Natural killer cell (primary cell): Measurements from ENCODE around the gene RASGRP2. TPM values are rescaled to one million over a fixed set of nuclear protein-coding genes. Genes with fewer than 3 reads are reported as not detected.

ENCODE experiments used
- ATAC-seq, 3 donors: fragments of 150-1000 bp in 2 of 3; fragments of 200-7000 bp in 1 of 3; cut with Tn5 transposase; 1 replicate in 1 of 3; 2 replicates in 2 of 3; pipeline ENCODE4 v1.10.0; 2021; ENCODE audit warnings: mild to moderate bottlenecking in 2 of 3, moderate library complexity in 2 of 3
- DNase-seq, 2 donors: peaks; one replicate each; pipeline versions ENCODE4 v3.0.0 to v3.0.0-alpha.2; 2013 to 2021; ENCODE audit warnings: mixed read lengths in 1 of 2
- H3K27ac ChIP-seq: one replicate; pipeline ENCODE4 v1.5.1; 2013; ENCODE audit warnings: mild to moderate bottlenecking, low read length
- H3K27me3 ChIP-seq: one replicate; pipeline ENCODE4 v1.6.1; 2013; ENCODE audit warnings: low read length; ENCODE audit not compliant: control insufficient read depth, insufficient read depth
- H3K36me3 ChIP-seq: one replicate; pipeline ENCODE4 v1.6.1; 2013; ENCODE audit warnings: low read length; ENCODE audit not compliant: control insufficient read depth, insufficient read depth
- H3K4me1 ChIP-seq: one replicate; pipeline ENCODE4 v1.6.1; 2013; ENCODE audit warnings: low read length; ENCODE audit not compliant: control insufficient read depth, insufficient read depth
- H3K4me3 ChIP-seq: one replicate; pipeline ENCODE4 v1.5.1; 2013; ENCODE audit warnings: low read length
- H3K9me3 ChIP-seq: one replicate; pipeline ENCODE4 v1.6.1; 2013; ENCODE audit warnings: low read length; ENCODE audit not compliant: control insufficient read depth, insufficient read depth
- H3K27ac Mint-ChIP-seq, 2 donors: one replicate each; pipeline ENCODE4 v1.8.0; 2022; ENCODE audit warnings: mild to moderate bottlenecking in 2 of 2, mixed read lengths in 2 of 2, moderate library complexity in 1 of 2
- H3K27me3 Mint-ChIP-seq, 2 donors: one replicate each; pipeline ENCODE4 v1.8.0; 2022; ENCODE audit warnings: low read depth in 2 of 2, mixed read lengths in 2 of 2
- H3K36me3 Mint-ChIP-seq: one replicate; pipeline ENCODE4 v1.8.0; 2022; ENCODE audit warnings: mixed read lengths
- H3K4me1 Mint-ChIP-seq, 2 donors: one replicate each; pipeline ENCODE4 v1.8.0; 2022; ENCODE audit warnings: mixed read lengths in 2 of 2
- H3K4me3 Mint-ChIP-seq: one replicate; pipeline ENCODE4 v1.8.0; 2022; ENCODE audit warnings: mild to moderate bottlenecking, moderate library complexity, mixed read lengths
- H3K9me3 Mint-ChIP-seq, 2 donors: one replicate each; pipeline ENCODE4 v1.8.0; 2022; ENCODE audit warnings: mixed read lengths in 2 of 2
- WGBS: methylation state at CpG from one replicate; pipeline ENCODE4 v1.1.7; 2013; ENCODE audit warnings: missing lambda C conversion rate; ENCODE audit not compliant: insufficient coverage; 5-methylcytosine and 5-hydroxymethylcytosine counted together
- intact Hi-C: fragments of 100-400 bp; cut with micrococcal nuclease; formaldehyde crosslinking; loops from one replicate; pipeline ENCODE4 v1.14.2; 2022
- total RNA-seq, 4 donors: library from RNA; stranded (reverse); fragments of 120-200 nt in 1 of 4; gene quantifications; one replicate each; pipeline versions ENCODE4 v1.2.3 to v1.2.4, GENCODE V29; 2013 to 2022
- TF ChIP-seq, protein P1 (sequence below): fragments of 200-600 bp; IDR thresholded peaks from one replicate; pipeline ENCODE4 v1.8.0; 2022; ENCODE audit warnings: antibody characterized with exemption

The RASGRP2 gene
- total RNA-seq, 3 donors from 2014 or later (not counting 1 experiment from before 2014, with no cell fraction given), result 371 to 417 (median 394) TPM

DNA sequence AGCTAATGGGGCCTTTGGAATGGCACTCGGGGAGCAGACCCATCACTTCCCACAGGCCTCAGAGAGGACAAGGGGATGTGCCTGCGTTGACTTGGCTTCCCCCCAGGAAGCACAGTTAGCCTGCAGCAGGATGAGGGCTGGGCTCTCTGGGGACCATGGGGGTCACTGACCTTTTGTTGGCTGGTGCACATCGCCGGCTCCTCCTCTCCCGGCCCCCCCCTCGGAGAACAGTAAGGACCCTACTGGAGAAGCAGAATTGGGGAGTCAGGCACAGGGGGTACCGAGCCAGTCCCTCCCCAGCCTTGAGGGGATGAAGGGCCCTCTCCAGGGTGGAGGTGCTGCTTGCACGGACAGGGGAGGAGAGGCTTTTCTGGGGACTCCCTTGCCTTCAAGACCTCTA is 53.7 kb downstream of the RASGRP2 start:
- no peak overlapping the region for H3K4me3 ChIP-seq
- ATAC-seq (no peak), DNase-seq (no peak)
- Mint-ChIP-seq H3K27ac (no peak overlapping the region), H3K4me1 (peaks cover 11 to 20% of the 10 kb centered on the region in 2 donors), H3K36me3 (no peaks in the 10 kb centered on the region), H3K27me3 (peaks cover 24 to 33% of the 10 kb centered on the region in 2 donors), H3K9me3 (no peaks in the 10 kb centered on the region), H3K4me3 (no peak overlapping the region)
- no peaks in the 10 kb centered on the region for H3K9me3 ChIP-seq
- TF ChIP-seq, protein P1, sequence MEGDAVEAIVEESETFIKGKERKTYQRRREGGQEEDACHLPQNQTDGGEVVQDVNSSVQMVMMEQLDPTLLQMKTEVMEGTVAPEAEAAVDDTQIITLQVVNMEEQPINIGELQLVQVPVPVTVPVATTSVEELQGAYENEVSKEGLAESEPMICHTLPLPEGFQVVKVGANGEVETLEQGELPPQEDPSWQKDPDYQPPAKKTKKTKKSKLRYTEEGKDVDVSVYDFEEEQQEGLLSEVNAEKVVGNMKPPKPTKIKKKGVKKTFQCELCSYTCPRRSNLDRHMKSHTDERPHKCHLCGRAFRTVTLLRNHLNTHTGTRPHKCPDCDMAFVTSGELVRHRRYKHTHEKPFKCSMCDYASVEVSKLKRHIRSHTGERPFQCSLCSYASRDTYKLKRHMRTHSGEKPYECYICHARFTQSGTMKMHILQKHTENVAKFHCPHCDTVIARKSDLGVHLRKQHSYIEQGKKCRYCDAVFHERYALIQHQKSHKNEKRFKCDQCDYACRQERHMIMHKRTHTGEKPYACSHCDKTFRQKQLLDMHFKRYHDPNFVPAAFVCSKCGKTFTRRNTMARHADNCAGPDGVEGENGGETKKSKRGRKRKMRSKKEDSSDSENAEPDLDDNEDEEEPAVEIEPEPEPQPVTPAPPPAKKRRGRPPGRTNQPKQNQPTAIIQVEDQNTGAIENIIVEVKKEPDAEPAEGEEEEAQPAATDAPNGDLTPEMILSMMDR, result no peak
- intact Hi-C loops, result no loop called here
- H3K4me1 ChIP-seq, result peaks cover 12% of the 10 kb centered on the region
- H3K27me3 ChIP-seq, result no peaks in the 10 kb centered on the region
- WGBS, result 60% methylated on average over 7 of the region's 8 CpGs
- no peaks in the 10 kb centered on the region for H3K36me3 ChIP-seq
- no peak overlapping the region for H3K27ac ChIP-seq

DNA sequence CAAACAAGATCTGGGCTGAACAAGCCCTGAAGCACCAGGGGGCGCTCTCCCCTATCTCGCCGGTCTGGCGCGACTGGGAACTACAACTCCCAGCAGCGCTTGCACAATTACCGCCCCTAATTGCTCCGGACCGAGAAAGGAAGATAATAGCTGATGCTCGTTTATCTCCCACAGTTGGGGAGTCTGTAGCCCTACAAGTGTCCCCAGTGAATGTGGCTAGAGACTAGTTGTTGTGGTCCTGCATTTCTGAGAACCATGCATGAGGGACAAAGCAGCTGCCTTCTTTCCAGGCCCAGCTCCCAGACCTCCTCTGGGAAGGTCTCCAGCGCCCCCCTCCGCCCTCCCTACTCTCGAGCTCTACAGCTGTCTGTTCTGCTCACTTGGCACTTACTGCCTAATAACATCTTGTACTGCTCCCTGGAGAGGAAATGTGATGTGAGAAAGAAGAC is 55.4 kb downstream of the RASGRP2 start:
- ATAC-seq (peak; percentile 96 to 100 (median 100)), DNase-seq (peak; percentile 85 to 95)
- Mint-ChIP-seq H3K4me1 (peaks cover 11 to 28% of the 10 kb centered on the region in 2 donors), H3K9me3 (no peaks in the 10 kb centered on the region), H3K27me3 (peaks cover 25 to 37% of the 10 kb centered on the region in 2 donors), H3K27ac (no peak overlapping the region), H3K36me3 (no peaks in the 10 kb centered on the region), H3K4me3 (no peak overlapping the region)
- Histone ChIP-seq H3K27me3 (no peaks in the 10 kb centered on the region), H3K27ac (no peak overlapping the region), H3K4me3 (peak overlapping the region; percentile 8), H3K4me1 (peaks cover 12% of the 10 kb centered on the region), H3K36me3 (no peaks in the 10 kb centered on the region), H3K9me3 (no peaks in the 10 kb centered on the region)
- TF ChIP-seq, protein P1, result peak; percentile 91
- WGBS, result 5% methylated on average over 12 of the region's 13 CpGs
- intact Hi-C loops, result loop anchor here (1.0 kb wide), 1 partner anchor 35 kb away; the partner anchor contains the start of gene NRXN2

DNA sequence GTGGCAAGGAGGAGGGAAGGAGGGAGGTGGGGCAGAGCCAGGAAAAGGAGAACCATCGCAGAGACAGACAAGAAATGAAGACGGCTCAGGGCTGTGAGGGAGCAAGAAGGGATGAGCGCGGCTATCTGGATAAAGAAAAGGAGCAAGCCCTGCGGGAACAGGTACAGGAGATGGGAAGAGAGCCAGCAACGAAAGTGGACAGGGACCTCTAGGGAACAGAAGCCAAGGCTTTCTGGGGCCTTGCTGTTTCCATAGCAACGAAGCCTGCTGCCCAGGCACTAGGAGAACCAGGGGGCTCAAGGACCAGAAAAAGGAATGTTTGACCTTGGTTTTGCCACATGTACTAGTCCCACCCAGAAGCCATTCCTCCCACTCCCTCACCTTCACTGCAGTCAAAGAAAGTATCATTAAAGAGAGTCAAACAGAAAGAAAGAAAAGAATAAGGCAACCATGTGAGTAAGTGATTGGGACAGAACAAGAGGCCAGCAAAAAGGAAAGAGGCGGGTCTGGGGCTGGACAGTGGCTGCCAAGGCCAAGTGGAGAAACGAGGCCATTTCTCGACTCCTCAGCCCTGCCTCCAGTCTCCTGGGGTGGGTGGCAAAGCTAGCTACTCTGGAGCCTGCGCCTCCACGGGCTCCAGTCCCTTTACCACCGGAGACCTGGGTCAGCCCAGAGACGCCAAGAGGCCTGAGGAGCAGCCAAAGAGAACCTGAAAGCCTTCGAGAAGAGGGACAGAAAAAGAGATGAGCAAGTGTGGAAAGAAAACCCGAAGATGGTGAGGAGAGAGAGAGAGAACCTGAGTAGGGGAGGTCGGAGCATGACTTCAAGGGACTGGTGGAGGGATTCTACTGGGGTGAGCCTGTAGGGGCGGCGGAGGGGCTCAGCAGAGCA is 56.1 kb downstream of the RASGRP2 start:
- H3K4me3 Mint-ChIP-seq, result no peak overlapping the region

More for the DNA sequence above, 56.1 kb downstream of the RASGRP2 start:
- ATAC-seq (no peak), DNase-seq (no peak)
- no peaks in the 10 kb centered on the region for H3K9me3 ChIP-seq
- no peaks in the 10 kb centered on the region for H3K36me3 ChIP-seq
- Mint-ChIP-seq H3K27me3 (peaks cover 19 to 30% of the 10 kb centered on the region in 2 donors), H3K4me1 (peaks cover 11 to 25% of the 10 kb centered on the region in 2 donors), H3K27ac (no peak overlapping the region), H3K9me3 (no peaks in the 10 kb centered on the region), H3K36me3 (no peaks in the 10 kb centered on the region)
- H3K27ac ChIP-seq, result no peak overlapping the region
- no peaks in the 10 kb centered on the region for H3K27me3 ChIP-seq
- WGBS, result 57% methylated on average over 19 of the region's 19 CpGs
- no peak overlapping the region for H3K4me3 ChIP-seq
- intact Hi-C loops, result loop anchor here (1.0 kb wide), 1 partner anchor 35 kb away; the partner anchor contains the start of gene NRXN2
- TF ChIP-seq, protein P1, result no peak
- peaks cover 12% of the 10 kb centered on the region for H3K4me1 ChIP-seq
